ENCODE measurements around the gene CARM1. TPM values are rescaled to one million over a fixed set of nuclear protein-coding genes. Genes with fewer than 3 reads are reported as not detected.

CARM1 gene
- total and polyA plus RNA-seq, 8 donors, result 34.4 to 54.1 (median 41.6) TPM

DNA sequence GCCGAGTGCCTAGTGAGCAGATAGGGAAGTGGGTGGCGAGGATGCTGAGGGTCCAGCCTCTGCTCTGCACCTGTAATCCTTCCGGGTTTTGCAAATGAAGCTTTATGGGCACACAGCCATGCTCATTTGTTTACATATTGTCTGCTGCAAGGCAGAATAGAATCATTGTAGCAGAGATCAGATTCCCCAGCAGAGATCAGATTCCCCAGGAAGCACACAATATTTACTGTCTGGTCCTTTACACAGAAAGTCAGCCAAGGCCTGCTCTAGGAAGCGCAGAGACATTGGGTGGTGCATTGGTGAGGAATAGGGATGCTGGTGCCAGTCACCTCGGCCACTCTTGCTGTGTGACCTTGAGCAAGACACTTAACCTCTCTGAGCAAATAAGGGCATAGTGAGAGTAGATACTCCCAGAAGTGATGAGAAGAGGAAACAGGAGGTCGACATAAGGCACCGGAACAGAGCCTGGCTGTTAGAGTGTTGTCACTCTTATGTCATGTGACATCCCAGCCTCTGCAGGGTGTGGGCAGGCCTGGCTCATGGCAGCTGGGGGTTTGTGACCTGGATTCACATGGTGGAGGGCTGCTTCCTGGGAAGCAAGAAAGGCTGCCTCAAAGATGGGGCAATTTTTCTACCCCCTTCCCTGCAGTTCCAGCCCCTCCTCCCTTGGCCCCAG, 25.6 kb downstream of the CARM1 start:
- Histone ChIP-seq H3K9me3 (no peaks in the 10 kb centered on the region), H3K36me3 (no peaks in the 10 kb centered on the region), H3K4me1 (peaks cover 6 to 10% of the 10 kb centered on the region in 2 donors), H3K27me3 (no peaks in the 10 kb centered on the region), H3K4me3 (no peak overlapping the region), H3K27ac (no peak overlapping the region)
- intact Hi-C loops (cut with DNase I), result no loop called here
- TF ChIP-seq, protein P1, sequence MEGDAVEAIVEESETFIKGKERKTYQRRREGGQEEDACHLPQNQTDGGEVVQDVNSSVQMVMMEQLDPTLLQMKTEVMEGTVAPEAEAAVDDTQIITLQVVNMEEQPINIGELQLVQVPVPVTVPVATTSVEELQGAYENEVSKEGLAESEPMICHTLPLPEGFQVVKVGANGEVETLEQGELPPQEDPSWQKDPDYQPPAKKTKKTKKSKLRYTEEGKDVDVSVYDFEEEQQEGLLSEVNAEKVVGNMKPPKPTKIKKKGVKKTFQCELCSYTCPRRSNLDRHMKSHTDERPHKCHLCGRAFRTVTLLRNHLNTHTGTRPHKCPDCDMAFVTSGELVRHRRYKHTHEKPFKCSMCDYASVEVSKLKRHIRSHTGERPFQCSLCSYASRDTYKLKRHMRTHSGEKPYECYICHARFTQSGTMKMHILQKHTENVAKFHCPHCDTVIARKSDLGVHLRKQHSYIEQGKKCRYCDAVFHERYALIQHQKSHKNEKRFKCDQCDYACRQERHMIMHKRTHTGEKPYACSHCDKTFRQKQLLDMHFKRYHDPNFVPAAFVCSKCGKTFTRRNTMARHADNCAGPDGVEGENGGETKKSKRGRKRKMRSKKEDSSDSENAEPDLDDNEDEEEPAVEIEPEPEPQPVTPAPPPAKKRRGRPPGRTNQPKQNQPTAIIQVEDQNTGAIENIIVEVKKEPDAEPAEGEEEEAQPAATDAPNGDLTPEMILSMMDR (IDR thresholded peaks at IDR 0.05), result no peak
- ATAC-seq (peak; percentile 10), DNase-seq (no peak)

- Histone ChIP-seq H3K27ac (no peak overlapping the region), H3K27me3 (no peaks in the 10 kb centered on the region), H3K9me3 (peaks cover 0 to 2% of the 10 kb centered on the region in 2 donors), H3K36me3 (no peaks in the 10 kb centered on the region), H3K4me1 (peaks cover 6 to 10% of the 10 kb centered on the region in 2 donors), H3K4me3 (no peak overlapping the region)
- TF ChIP-seq, protein P1 (IDR thresholded peaks at IDR 0.05), result no peak
- intact Hi-C loops (cut with DNase I), result no loop called here
- DNase-seq (no peak), ATAC-seq (peak; percentile 3)
These were observed 27.3 kb downstream of the CARM1 start for GRCh38 chr19:10898633-10899032.

DNA sequence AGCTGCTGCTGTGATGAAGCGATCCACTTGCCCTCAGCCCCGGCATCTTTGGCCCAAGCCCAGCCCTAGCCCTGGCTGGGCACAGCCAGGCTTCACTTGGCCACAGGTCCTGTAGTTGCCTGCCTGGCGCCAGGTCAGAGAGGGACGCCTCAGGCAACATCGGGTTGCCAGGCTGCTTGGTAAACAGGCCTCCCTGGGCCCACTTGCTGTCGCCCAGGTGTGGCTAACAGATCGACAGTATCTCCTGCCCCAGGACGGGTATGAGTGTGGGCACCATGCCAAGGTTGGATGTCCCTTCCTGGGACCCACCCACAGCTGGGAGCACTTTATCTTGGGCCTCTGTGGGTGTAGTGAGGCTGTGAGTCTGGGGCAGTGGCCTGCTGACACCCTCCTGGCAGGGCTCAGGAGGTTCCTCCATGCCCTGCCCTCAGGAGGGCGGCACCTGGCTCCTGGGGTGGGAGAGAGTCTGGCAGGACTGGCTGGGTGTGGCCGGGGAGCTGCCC, 27.8 kb downstream of the CARM1 start:
- H3K4me3 ChIP-seq, result no peak overlapping the region
- ATAC-seq (peak; percentile 91), DNase-seq (peak in 2 of 4 donors; percentile 57 to 82)
- peak overlapping the region in 1 of 2 donors; percentile 18 for H3K27ac ChIP-seq
- intact Hi-C loops (cut with DNase I), result no loop called here
- no peaks in the 10 kb centered on the region for H3K27me3 ChIP-seq
- H3K36me3 ChIP-seq, result no peaks in the 10 kb centered on the region
- peaks cover 0 to 2% of the 10 kb centered on the region in 2 donors for H3K9me3 ChIP-seq
- peaks cover 6 to 10% of the 10 kb centered on the region in 2 donors for H3K4me1 ChIP-seq
- TF ChIP-seq, protein P1 (IDR thresholded peaks at IDR 0.05), result no peak

- Histone ChIP-seq H3K27me3 (no peaks in the 10 kb centered on the region), H3K4me1 (no peaks in the 10 kb centered on the region), H3K9me3 (no peaks in the 10 kb centered on the region), H3K4me3 (no peak overlapping the region), H3K27ac (no peak overlapping the region), H3K36me3 (peaks cover 0 to 67% of the 10 kb centered on the region in 2 donors)
- intact Hi-C loops (cut with DNase I), result no loop called here
- no peak for ATAC-seq
- TF ChIP-seq, protein P1 (IDR thresholded peaks at IDR 0.05), result no peak
- no peak for DNase-seq
These were observed 36.6 kb downstream of the CARM1 start for GRCh38 chr19:10907925-10908324.

GRCh38 chr19:10908380-10908960, 37.1 kb downstream of the CARM1 start:
- Histone ChIP-seq H3K9me3 (no peaks in the 10 kb centered on the region), H3K27ac (no peak overlapping the region), H3K4me3 (no peak overlapping the region), H3K27me3 (no peaks in the 10 kb centered on the region), H3K36me3 (peaks cover 0 to 72% of the 10 kb centered on the region in 2 donors), H3K4me1 (no peaks in the 10 kb centered on the region)
- intact Hi-C loops (cut with DNase I), result no loop called here
- no peak for DNase-seq
- TF ChIP-seq, protein P1 (IDR thresholded peaks at IDR 0.05), result no peak
- no peak for ATAC-seq
